GM12891 (cell line): Measurements from ENCODE around the gene PPFIBP2. TPM values are rescaled to one million over a fixed set of nuclear protein-coding genes. Genes with fewer than 3 reads are reported as not detected.

Experiments used
- DNase-seq: peaks from one replicate; pipeline ENCODE4 v3.0.0; 2011; ENCODE audit warnings: low spot score; ENCODE audit not compliant: insufficient read length
- FAIRE-seq: peaks from 2 replicates; lab custom pipeline; 2011; peaks lifted over from hg19 to GRCh38; lab: Jason Lieb, UNC
- PAX5 ChIP-seq: IDR thresholded peaks from 2 replicates; pipeline ENCODE4 v1.6.1; 2011; ENCODE audit warnings: low read length, moderate library complexity, mild to moderate bottlenecking; ENCODE audit not compliant: insufficient read depth, severe bottlenecking
- POLR2A ChIP-seq: IDR thresholded peaks from 2 replicates; pipeline ENCODE4 v1.6.1; 2011; ENCODE audit warnings: low read depth, low read length, control low read depth
- POLR2AphosphoS5 ChIP-seq: IDR thresholded peaks from 2 replicates; pipeline ENCODE4 v1.6.1; 2011; ENCODE audit warnings: low read depth, low read length, control low read depth
- POU2F2 ChIP-seq: IDR thresholded peaks from 2 replicates; pipeline ENCODE4 v1.6.1; 2011; ENCODE audit warnings: low read depth, mild to moderate bottlenecking, control low read depth, low read length, moderate library complexity
- SPI1 ChIP-seq: IDR thresholded peaks from 2 replicates; pipeline ENCODE4 v1.6.1; 2011; ENCODE audit warnings: low read depth, low read length, control low read depth
- TAF1 ChIP-seq: IDR thresholded peaks from 2 replicates; pipeline ENCODE4 v1.6.1; 2011; ENCODE audit warnings: low read depth, low read length, control low read depth
- polyA plus RNA-seq: library from polyadenylated mRNA; unstranded; fragments of >200 nt; gene quantifications from one replicate; pipeline ENCODE4 v1.2.1, GENCODE V29; 2012; ENCODE audit warnings: low read depth, missing spikeins, inconsistent platforms; ENCODE audit not compliant: missing spikeins

Gene PPFIBP2
- polyA plus RNA-seq, result 32.9 TPM

DNA sequence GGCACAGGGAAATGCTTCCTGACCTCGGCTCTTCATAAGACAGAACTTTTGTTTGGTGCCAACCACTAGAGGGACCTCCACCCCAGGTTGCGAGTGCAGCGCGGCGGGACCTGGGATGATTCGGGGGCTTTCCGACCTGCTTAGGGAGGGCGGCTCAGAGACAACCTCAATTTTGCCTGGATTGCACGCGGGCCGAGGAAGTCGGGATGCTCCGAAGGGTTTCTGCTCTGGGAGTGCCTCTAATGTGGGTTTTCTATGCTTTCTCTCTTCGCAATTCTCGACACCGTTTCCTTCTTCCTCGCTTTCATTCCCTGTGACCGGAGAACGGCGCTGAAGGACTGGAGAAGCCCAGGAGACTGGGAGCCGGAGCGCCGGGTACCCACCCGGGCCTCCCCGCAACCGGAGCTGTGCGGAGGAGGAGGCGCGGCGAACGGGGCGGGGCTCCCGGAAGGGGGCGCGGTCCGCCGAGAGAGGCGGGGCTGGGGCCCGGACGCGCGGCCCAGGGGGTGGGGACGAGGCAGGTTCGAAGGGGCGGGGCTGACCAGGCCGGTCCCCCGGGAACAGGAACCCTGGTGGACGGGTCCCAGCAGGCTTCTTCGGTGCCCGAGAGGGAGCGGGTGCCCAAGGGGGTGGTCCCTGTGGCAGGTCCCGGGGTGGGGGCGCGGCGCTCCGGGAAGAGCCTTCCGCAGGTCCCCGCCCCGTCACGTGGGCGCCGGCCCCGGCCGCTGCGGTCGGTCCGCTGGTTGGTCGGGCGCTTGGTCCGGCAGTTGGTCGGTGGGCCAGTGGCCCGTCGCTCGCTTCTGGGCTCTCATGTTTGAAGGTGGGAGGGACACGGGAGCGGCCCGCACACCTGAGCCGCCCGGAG lies at the start of gene PPFIBP2:
PPFIBP2 (plus strand) TSS at position 766 of the 865 bp plus-strand sequence. CDS start 35,477 bp downstream, outside the sequence.
- DNase-seq (peak; percentile 86), FAIRE-seq (peak; percentile 92)
- peak; percentile 59; the same call in 1 of the 2 replicates for TF ChIP-seq POU2F2
- peak; percentile 42; the same call in 1 of the 2 replicates for TF ChIP-seq TAF1
- peak; percentile 53 for TF ChIP-seq POLR2A
- peak; percentile 56; the same call in 1 of the 2 replicates for TF ChIP-seq POLR2AphosphoS5
- TF ChIP-seq PAX5, result no peak
- no peak for TF ChIP-seq SPI1

DNA sequence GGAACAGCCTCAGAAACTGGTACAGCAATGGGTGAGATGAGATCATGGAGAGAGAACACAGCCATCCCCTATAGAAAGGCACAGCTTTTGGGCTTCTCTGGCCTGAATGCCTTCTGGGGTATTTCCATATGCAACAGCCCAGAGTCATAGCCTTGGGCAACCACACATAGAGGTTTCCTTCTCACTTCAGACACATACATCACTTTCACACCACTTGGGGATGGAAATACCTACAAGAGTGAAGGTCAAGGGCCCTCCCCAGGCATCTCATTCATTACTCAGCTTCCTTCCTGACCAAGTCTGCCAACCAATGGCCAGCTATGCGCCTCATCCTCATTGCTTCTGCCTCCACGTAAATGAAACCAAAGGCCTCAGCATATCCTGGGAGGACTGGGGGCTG lies 46.1 kb upstream of the PPFIBP2 start:
- TF ChIP-seq PAX5, result no peak
- TF ChIP-seq POLR2AphosphoS5, result no peak
- TF ChIP-seq POLR2A, result no peak
- TF ChIP-seq POU2F2, result no peak
- no peak for TF ChIP-seq SPI1
- no peak for TF ChIP-seq TAF1
- FAIRE-seq, result no peak

DNA sequence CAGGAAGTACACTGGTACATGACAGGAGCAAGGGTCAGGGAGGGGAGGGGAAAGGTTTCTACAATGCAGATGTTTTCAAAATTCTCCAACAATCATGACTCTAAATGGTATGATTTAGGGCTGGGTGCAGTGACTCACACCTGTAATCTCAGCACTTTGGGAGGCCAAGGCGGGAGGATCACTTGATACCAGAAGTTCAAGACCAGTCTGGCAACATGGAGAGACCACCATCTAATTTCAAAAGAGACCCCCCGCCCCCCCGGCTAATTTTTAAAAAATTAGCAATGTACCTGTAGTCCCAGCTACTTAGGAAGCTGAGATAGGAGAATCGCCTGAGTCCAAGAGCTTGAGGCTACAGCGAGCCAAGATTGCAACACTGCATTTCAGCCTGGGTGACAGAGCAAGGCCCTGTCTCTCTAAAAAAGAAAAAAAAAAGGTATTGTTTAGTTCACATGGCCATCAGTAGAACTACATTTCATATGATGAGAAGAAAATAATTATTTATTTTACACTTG lies 44.4 kb upstream of the PPFIBP2 start:
- DNase-seq, result no peak
- no peak for TF ChIP-seq SPI1
- TF ChIP-seq POLR2A, result no peak
- TF ChIP-seq POU2F2, result no peak
- no peak for TF ChIP-seq POLR2AphosphoS5
- no peak for TF ChIP-seq TAF1
- no peak for TF ChIP-seq PAX5
- FAIRE-seq, result no peak

More for the DNA sequence above, 46.1 kb upstream of the PPFIBP2 start:
- DNase-seq, result no peak

GRCh38 chr11:7471071-7471470 lies 42.7 kb upstream of the PPFIBP2 start:
- no peak for DNase-seq
- no peak for FAIRE-seq
- TF ChIP-seq TAF1 (no peak), POLR2AphosphoS5 (no peak)

DNA sequence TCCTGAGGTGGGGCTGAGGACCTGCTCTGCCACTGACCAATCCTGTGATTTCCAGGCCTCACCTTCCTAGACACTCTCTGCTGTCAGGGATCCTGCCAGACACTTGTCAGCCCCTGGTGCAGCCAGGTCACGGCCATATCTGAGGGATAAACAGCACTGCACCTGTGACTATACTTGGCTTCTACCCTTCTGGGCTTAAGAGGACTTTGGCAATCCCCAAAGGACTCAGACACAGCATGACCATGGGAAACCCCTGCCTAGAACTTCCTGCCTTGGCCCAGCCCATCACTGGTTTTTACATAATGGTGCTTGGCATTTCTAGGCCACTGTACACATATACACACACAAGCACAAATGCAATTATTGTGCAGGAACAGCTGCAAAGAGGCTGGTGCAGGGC lies 40.1 kb upstream of the PPFIBP2 start:
- peak; percentile 82 for FAIRE-seq
- no peak for DNase-seq
- TF ChIP-seq SPI1 (no peak), POLR2AphosphoS5 (no peak), POLR2A (no peak), PAX5 (no peak), TAF1 (no peak), POU2F2 (no peak)

- no peak for DNase-seq
- TF ChIP-seq SPI1 (no peak), POLR2AphosphoS5 (no peak), POLR2A (no peak), TAF1 (no peak), POU2F2 (no peak), PAX5 (no peak)
- FAIRE-seq, result no peak
Measured at GRCh38 chr11:7480113-7480512, 33.7 kb upstream of the PPFIBP2 start.

DNA sequence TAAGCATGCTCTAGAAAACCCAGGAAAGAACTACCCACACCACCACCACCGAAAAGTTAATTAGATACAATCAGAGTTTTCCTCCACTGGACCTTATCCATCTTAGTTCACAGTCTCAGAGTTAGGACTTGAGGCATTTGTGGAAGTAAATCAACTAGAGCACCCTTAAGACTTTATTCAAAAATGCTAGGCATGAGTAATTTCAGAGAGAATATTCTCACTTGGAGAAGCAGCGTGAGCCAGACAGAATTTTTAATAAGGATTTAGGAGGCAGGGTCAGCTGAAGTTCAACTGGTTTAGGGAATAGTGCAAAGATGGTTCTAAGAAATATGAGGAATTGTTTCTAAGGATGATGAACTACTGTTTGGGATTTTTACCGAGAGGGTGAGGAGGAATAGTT lies 29.7 kb upstream of the PPFIBP2 start:
- no peak for FAIRE-seq
- TF ChIP-seq SPI1 (no peak), POLR2AphosphoS5 (no peak), PAX5 (no peak), POU2F2 (no peak), POLR2A (no peak), TAF1 (no peak)

GRCh38 chr11:7484645-7485044 lies 29.2 kb upstream of the PPFIBP2 start:
- TF ChIP-seq SPI1 (no peak), POU2F2 (no peak), TAF1 (no peak), POLR2A (no peak), POLR2AphosphoS5 (no peak), PAX5 (no peak)
- DNase-seq, result no peak
- FAIRE-seq, result no peak

More for the DNA sequence above, 29.7 kb upstream of the PPFIBP2 start:
- DNase-seq, result no peak

DNA sequence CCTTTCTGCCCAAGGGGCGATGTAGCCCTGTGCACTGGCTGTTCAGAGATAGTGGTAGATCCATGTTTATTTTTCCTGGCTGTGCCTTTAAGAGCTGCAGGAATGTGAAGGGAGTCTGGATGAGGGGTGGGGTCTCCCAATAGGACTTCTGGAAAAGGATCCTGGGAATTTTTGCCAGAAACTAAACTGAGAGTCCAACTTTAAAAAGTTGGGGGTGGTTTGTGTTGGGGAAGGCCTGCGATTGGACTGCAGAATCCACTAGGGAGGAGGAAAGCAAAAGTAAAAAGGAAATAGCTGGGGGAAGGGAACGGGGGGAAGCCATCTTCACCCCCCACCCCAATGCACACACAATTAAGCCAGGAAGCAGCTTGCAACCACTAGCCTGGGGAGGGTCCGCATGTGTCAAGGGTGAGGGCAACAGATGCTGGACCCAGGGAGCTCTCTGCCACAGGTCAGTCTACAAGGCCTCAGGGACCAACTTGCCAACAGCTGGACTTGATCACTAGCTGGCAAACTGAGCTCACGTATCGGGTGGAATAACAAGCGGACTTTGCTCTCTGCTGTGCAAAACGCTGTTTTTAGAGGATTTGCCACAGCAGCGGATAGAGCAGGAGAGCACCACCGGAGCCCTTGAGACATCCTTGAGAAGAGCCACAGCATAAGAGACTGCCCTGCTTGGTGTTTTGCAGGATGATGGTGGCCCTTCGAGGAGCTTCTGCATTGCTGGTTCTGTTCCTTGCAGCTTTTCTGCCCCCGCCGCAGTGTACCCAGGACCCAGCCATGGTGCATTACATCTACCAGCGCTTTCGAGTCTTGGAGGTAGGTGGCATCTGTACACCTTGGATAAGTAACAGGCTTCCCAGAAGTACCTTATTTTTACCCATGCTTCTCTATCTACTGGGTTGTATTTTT lies 28.4 kb upstream of the PPFIBP2 start, which contains the start of gene OLFML1:
OLFML1 (plus strand) TSS at position 321 of the 912 bp plus-strand sequence; CDS start at position 691, 370 bp downstream.
- TF ChIP-seq POLR2AphosphoS5 (no peak), PAX5 (no peak), POU2F2 (no peak), POLR2A (no peak), SPI1 (no peak), TAF1 (no peak)
- FAIRE-seq, result no peak
- no peak for DNase-seq
